Immature natural killer cell (primary cell): ENCODE results near the gene BRD1. TPM values are rescaled to one million over a fixed set of nuclear protein-coding genes. Genes with fewer than 3 reads are reported as not detected.

Experiments
- DNase-seq, 3 donors: peaks; one replicate each; pipeline ENCODE4 v3.0.0; 2022; ENCODE audit warnings: mixed read lengths in 1 of 3
- H3K27ac Mint-ChIP-seq, 6 donors: one replicate each; pipeline ENCODE4 v1.8.0; 2020; ENCODE audit warnings: mixed read lengths in 6 of 6, mild to moderate bottlenecking in 5 of 6, inconsistent platforms in 4 of 6, moderate library complexity in 3 of 6
- H3K27me3 Mint-ChIP-seq, 3 donors: one replicate each; pipeline ENCODE4 v1.8.0; 2020 to 2021; ENCODE audit warnings: low read depth in 3 of 3, mild to moderate bottlenecking in 3 of 3, mixed read lengths in 3 of 3, moderate library complexity in 3 of 3, inconsistent platforms in 1 of 3
- H3K36me3 Mint-ChIP-seq, 3 donors: one replicate each; pipeline ENCODE4 v1.8.0; 2020; ENCODE audit warnings: mixed read lengths in 3 of 3, inconsistent platforms in 2 of 3, mild to moderate bottlenecking in 2 of 3
- H3K4me1 Mint-ChIP-seq, 2 donors: one replicate each; pipeline ENCODE4 v1.8.0; 2020; ENCODE audit warnings: inconsistent platforms in 2 of 2, mild to moderate bottlenecking in 2 of 2, mixed read lengths in 2 of 2, moderate library complexity in 1 of 2
- H3K4me3 Mint-ChIP-seq, 5 donors: one replicate each; pipeline ENCODE4 v1.8.0; 2020; ENCODE audit warnings: mild to moderate bottlenecking in 5 of 5, mixed read lengths in 5 of 5, inconsistent platforms in 3 of 5, moderate library complexity in 3 of 5
- H3K9me3 Mint-ChIP-seq, 6 donors: one replicate each; pipeline ENCODE4 v1.8.0; 2020; ENCODE audit warnings: mild to moderate bottlenecking in 6 of 6, mixed read lengths in 6 of 6, inconsistent platforms in 4 of 6, moderate library complexity in 3 of 6
- polyA plus RNA-seq, 3 donors: library from polyadenylated mRNA; unstranded; fragments of 300-500 nt; fragmentation: Illumina TruSeq; gene quantifications; one replicate each; pipeline ENCODE4 v1.2.3, GENCODE V29; 2021

The BRD1 gene
- 1 to 10 TPM; 1.5 to 4.5 (median 2.1) TPM for polyA plus RNA-seq

DNA sequence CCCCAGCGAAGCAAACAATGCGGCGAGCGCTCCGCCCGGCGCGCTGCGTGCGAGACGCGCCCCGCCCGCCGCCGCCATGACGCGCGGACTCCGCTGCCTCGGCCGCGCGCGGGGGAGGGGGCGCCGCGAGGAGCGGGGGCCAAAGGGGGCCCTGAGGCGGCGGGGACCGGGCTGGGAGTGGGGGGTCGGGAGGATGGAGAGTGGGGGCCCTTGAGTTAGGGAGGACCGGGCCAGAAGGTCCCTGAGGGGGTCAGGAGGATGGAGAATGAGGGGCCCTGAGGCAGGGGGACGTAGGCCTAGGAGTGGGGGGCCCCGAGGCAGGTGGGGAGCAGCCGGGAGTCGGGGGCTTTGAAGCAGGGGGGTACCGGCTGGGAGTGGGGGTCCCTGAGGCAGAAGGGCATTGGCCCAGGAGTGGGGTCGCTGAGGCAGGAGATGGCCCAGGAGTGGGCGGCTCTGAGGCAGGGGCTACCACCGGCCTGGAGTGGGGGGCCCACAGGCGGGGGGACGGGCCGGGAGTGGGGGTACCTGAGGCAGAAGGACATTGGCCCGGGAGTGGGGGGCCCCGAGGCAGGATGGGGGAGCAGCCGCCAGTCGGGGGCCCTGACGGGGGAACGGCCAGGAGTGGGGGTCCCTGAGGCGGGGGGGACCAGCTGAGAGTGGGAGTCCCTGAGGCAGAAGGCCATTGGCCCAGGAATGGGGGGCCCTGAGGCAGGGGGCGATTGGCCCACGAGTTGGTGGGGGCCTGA, at the start of gene BRD1:
Gene BRD1 (minus strand): TSS at position 21 of the 746 bp plus-strand sequence. CDS start 3,556 bp downstream, outside the sequence.
- H3K4me1 Mint-ChIP-seq = peaks cover 30 to 35% of the 10 kb centered on the region in 2 donors
- DNase-seq = peak; percentile 60 to 67 (median 61)
- H3K27me3 Mint-ChIP-seq = peaks cover 9 to 23% (median 12%) of the 10 kb centered on the region in 3 donors
- peaks cover 8 to 13% (median 12%) of the 10 kb centered on the region in 3 donors for H3K36me3 Mint-ChIP-seq
- peak within 1 kb of the TSS; percentile 23 to 95 (median 88) for H3K27ac Mint-ChIP-seq
- H3K9me3 Mint-ChIP-seq = no peaks in the 10 kb centered on the region
- peak within 1 kb of the TSS; percentile 88 to 93 (median 90) for H3K4me3 Mint-ChIP-seq

DNA sequence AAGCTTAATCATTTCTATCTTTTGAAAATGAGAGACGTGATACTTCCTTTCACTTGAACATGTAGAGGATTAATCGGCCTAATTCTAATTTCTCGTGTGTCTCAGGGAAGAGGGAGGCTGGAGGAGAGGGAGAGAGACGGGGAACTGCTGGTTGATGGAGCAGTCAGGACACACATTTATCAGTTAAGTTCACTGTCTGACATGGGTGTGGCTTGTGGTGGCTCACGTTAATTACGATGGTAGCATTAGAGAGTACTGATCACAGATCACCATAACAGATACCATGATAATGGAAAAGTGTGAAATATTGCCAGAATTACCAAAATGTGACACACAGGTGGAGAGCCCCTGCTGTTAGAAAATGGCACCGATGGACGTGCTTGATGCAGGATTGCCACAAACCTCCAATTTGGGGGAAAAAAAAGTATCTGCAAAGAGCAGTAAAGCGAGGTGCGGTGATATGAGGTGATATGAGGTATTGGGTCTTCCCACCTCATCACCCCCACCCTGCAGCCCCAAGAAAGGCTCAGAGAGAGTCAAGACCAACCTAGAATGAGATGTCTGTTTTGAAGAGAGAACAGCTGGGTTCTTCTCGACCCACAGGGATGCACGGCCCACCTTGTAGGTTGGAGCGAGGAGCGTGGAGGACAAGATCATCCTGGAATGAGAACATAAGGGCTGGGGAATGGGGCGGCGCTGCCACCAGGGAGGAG, 45.7 kb upstream of the BRD1 start:
- H3K27ac Mint-ChIP-seq = peak overlapping the region; percentile 1 to 84 (median 60)
- peaks cover 7 to 21% (median 19%) of the 10 kb centered on the region in 3 donors for H3K36me3 Mint-ChIP-seq
- peaks cover 0 to 11% (median 5%) of the 10 kb centered on the region in 6 donors for H3K9me3 Mint-ChIP-seq
- peaks cover 41 to 56% of the 10 kb centered on the region in 2 donors for H3K4me1 Mint-ChIP-seq
- peaks cover 14 to 26% (median 26%) of the 10 kb centered on the region in 3 donors for H3K27me3 Mint-ChIP-seq
- no peak for DNase-seq
- H3K4me3 Mint-ChIP-seq = no peak overlapping the region

DNA sequence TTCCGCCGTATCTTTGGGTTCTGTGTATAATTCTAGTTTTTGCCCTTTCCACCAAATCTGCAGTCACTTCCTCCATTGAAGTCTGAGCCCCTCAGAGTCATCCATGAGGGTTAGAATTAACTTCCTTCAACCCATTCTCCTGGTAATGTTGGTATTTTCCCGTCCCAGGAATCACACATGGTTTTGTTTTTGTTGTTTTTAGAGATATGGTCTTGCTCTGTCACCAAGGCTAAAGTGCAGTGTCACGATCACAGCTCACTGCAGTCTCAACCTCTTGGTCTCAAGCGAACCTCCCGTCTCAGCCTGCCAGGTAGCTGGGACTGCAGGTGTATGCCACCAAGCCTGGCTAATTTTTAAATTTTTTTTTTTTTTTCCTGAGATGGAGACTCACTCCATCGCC, 44.7 kb upstream of the BRD1 start:
- H3K27me3 Mint-ChIP-seq = peaks cover 19 to 36% (median 35%) of the 10 kb centered on the region in 3 donors
- peaks cover 12 to 21% (median 19%) of the 10 kb centered on the region in 3 donors for H3K36me3 Mint-ChIP-seq
- peaks cover 51 to 66% of the 10 kb centered on the region in 2 donors for H3K4me1 Mint-ChIP-seq
- no peak for DNase-seq
- peak overlapping the region in 3 of 5 donors; percentile 11 to 23 (median 20) for H3K4me3 Mint-ChIP-seq
- peak overlapping the region in 5 of 6 donors; percentile 2 to 88 (median 54) for H3K27ac Mint-ChIP-seq
- H3K9me3 Mint-ChIP-seq = peaks cover 0 to 15% (median 7%) of the 10 kb centered on the region in 6 donors

DNA sequence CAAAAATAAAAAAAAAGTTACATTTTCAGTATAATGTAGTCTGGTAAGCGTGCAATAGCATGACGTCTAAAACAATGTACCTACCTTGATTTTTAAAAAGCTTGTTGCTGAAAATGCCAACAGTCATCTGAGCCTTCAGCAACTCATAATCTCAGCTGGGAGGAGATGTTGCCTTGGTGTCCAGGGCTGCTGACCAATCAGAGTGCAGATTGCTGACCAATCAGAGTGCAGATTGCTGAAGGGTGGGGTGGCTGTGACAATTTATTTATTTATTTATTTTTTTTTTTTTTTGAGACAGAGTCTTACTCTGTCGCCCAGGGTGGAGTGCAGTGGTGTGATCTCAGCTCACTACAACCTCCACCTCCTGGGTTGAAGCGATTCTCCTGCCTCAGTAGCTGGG, 43.8 kb upstream of the BRD1 start:
- H3K27me3 Mint-ChIP-seq = peaks cover 19 to 42% (median 41%) of the 10 kb centered on the region in 3 donors
- peaks cover 60 to 72% of the 10 kb centered on the region in 2 donors for H3K4me1 Mint-ChIP-seq
- peaks cover 13 to 27% (median 23%) of the 10 kb centered on the region in 3 donors for H3K36me3 Mint-ChIP-seq
- DNase-seq = no peak
- peak overlapping the region in 2 of 6 donors; percentile 88 to 92 for H3K27ac Mint-ChIP-seq
- no peak overlapping the region for H3K4me3 Mint-ChIP-seq
- peaks cover 4 to 20% (median 7%) of the 10 kb centered on the region in 6 donors for H3K9me3 Mint-ChIP-seq

DNA sequence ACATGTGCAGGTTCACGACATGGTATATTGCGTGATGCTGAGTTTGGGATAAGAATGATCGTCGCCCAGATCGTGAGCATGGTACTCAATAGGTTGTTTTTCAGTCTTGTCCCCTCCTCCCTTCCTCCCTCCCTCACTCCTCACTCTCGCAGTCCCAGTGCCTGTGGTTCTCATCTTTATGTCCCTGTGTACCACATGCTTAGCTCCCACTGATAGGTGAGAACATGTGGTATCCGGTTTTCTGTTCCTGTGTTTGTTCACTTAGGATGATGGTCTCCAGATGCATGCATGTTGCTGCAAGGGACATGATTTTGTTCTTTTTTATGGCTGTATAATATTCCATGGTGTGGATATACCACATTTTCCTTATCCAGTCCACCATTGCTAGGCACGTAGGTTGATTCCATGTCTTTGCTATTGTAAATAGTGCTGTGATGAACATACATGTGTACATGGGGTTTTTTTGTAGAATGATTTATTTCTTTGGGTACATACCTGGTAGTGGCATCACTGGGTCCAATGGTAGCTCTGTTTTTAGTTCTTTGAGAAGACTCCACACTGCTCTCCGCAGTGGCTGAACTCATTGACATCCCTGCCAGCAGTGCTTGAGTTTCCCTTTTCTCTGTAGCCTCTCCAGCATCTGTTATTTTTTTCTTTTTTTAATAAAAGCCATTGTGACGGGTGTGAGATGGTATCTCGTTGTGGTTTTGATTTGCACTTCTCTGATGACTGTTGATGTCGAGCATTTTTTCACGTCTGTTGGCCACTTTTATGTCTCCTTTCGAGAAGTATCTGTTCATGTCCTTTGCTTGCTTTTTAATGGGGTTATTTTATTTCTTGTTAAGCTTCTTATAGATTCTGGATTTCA, 42.4 kb upstream of the BRD1 start:
- Mint-ChIP-seq H3K36me3 (peaks cover 21 to 30% (median 29%) of the 10 kb centered on the region in 3 donors), H3K9me3 (peaks cover 7 to 29% (median 9%) of the 10 kb centered on the region in 6 donors), H3K4me1 (peaks cover 68 to 76% of the 10 kb centered on the region in 2 donors), H3K27ac (peak overlapping the region; percentile 84 to 99 (median 96)), H3K4me3 (peak overlapping the region; percentile 62 to 86 (median 74)), H3K27me3 (peaks cover 19 to 49% (median 44%) of the 10 kb centered on the region in 3 donors)
- peak; percentile 80 to 83 (median 83) for DNase-seq

DNA sequence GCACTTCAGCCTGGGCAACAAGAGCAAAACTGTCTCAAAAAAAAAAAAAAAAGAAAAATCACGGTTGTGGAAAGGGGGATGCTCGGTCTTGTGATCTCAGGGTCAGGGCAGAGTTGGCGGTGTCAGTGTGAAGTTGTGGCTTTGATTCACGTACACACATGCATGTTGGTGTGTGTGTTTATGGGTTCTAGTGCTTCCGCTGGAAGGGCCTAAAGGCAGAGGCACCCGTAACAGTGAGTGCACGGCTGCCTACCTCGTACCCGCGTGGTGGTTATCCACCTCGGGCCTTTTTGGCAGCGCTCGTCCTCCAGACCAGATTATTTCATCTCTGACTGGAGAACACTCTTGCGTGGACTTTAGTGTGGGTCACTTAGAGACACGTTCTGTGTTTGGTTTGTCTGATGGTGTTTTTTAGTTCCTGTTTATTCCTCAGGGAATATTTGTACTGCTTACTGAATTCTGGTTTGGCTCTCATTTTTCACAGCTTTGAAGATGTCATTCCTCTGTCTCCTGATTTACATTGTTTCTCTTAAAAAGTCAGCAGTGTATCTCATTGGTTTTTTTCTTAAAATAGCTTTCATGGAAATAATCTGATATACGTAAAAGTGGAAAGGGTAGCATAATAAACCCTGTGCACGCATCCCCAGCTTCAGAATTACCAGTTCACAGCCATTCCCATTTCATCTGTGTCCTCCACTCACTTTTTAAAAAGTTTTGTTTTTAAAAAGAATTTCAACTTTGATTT, 41.6 kb upstream of the BRD1 start:
- peak overlapping the region; percentile 84 to 99 (median 96) for H3K27ac Mint-ChIP-seq
- H3K9me3 Mint-ChIP-seq = peaks cover 7 to 29% (median 9%) of the 10 kb centered on the region in 6 donors
- peaks cover 21 to 29% (median 27%) of the 10 kb centered on the region in 3 donors for H3K36me3 Mint-ChIP-seq
- peaks cover 19 to 49% (median 45%) of the 10 kb centered on the region in 3 donors for H3K27me3 Mint-ChIP-seq
- peaks cover 69 to 77% of the 10 kb centered on the region in 2 donors for H3K4me1 Mint-ChIP-seq
- DNase-seq = peak; percentile 81 to 83 (median 82)
- H3K4me3 Mint-ChIP-seq = peak overlapping the region; percentile 62 to 86 (median 74)

DNA sequence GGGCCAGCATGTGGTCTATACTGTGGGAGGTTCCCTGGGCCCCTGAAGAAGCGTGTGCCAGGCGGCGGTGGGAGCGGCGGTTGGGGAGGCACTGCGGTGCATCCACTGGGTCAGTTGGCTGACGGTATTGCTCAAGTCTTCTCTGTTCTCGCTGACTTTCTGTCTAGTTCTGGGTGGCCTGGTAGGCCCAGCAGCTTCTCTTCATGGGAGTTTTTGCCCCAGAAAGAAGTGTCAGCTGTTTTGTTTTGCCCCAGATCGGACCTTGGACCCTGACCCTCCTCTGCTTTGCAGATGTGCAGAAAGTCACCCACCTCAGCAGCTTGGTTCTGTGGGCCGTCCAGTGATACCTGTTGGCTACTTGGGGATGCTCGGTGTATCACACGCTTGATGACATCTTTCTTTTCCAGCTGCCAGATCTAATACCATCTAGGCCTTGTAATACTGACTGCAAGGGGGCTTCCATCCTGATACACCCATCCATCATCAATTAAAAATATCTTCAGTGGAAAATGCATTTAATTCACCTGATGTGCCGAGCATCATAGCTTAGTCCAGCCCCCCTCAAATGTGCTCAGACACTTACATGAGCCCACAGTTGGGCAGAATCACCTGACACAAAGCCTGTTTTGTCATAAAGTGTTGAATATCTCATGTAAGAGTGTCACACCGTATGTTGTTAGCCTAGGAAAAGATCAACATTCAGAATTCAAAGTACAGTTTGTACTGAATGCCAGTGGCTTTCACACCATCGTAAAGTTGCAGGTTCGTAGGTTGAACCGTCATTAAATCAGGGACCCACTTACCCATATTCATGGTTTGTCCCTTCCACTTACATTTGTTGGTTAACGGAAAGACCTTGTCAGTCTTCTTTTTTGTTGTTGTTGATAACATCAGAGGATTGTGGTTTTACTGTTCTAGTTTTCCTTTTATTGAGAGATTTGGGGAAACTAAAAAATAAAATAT, 39.9 kb upstream of the BRD1 start:
- peaks cover 19 to 49% (median 43%) of the 10 kb centered on the region in 3 donors for H3K27me3 Mint-ChIP-seq
- H3K27ac Mint-ChIP-seq = peak overlapping the region; percentile 89 to 99 (median 96)
- peak overlapping the region; percentile 75 to 86 (median 80) for H3K4me3 Mint-ChIP-seq
- H3K4me1 Mint-ChIP-seq = peaks cover 66 to 74% of the 10 kb centered on the region in 2 donors
- DNase-seq = peak; percentile 74 to 85 (median 84)
- peaks cover 21 to 26% (median 23%) of the 10 kb centered on the region in 3 donors for H3K36me3 Mint-ChIP-seq
- peaks cover 7 to 29% (median 9%) of the 10 kb centered on the region in 6 donors for H3K9me3 Mint-ChIP-seq

DNA sequence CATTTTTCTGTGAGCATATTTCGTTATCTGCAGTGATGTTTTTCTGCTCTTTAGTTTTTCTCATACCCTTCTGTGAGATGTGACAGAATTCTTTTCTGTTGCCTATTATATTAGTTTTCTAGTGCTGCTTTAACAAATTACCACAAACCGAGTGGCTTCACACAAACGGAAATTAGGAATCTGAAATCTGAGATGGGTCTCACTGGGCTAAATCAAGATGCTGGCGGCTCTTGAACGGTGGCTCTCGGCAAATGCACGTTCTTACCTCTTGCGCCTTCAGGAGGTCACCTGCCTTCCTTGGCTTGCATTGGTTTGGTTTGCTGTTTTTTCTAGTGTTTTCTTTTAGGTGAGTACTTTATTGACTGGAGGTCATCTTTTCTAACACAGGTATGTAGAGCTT, 39.0 kb upstream of the BRD1 start:
- peak overlapping the region; percentile 75 to 86 (median 80) for H3K4me3 Mint-ChIP-seq
- H3K4me1 Mint-ChIP-seq = peaks cover 64 to 73% of the 10 kb centered on the region in 2 donors
- peaks cover 21 to 26% (median 23%) of the 10 kb centered on the region in 3 donors for H3K36me3 Mint-ChIP-seq
- H3K27ac Mint-ChIP-seq = peak overlapping the region; percentile 79 to 99 (median 96)
- peak in 2 of 3 donors; percentile 36 to 39 for DNase-seq
- peaks cover 7 to 29% (median 9%) of the 10 kb centered on the region in 6 donors for H3K9me3 Mint-ChIP-seq
- peaks cover 19 to 49% (median 45%) of the 10 kb centered on the region in 3 donors for H3K27me3 Mint-ChIP-seq

DNA sequence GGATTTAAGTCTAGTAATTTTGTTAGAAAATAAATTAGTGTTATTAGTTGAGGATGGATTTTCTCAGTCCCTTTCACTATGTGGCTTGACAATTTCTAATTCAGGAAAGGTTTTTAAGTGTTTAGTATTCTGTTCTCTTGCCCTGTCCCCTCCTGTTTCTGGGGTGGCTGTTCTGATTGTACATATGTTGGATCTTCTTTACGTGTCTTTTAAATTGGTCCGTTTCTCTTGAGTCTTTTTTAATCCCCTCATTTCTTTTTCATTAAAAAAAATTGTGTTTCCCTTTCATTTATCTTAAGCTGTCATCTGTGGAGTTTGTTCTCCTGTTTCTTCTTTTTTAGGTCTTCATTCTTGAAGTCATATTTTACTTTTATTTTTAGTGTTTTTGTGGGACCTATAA, 38.5 kb upstream of the BRD1 start:
- DNase-seq = no peak
- Mint-ChIP-seq H3K4me3 (peak overlapping the region in 4 of 5 donors; percentile 75 to 86 (median 78)), H3K4me1 (peaks cover 65 to 73% of the 10 kb centered on the region in 2 donors), H3K27me3 (peaks cover 19 to 49% (median 45%) of the 10 kb centered on the region in 3 donors), H3K27ac (peak overlapping the region in 5 of 6 donors; percentile 92 to 99 (median 96)), H3K9me3 (peaks cover 7 to 29% (median 9%) of the 10 kb centered on the region in 6 donors), H3K36me3 (peaks cover 21 to 26% (median 23%) of the 10 kb centered on the region in 3 donors)

DNA sequence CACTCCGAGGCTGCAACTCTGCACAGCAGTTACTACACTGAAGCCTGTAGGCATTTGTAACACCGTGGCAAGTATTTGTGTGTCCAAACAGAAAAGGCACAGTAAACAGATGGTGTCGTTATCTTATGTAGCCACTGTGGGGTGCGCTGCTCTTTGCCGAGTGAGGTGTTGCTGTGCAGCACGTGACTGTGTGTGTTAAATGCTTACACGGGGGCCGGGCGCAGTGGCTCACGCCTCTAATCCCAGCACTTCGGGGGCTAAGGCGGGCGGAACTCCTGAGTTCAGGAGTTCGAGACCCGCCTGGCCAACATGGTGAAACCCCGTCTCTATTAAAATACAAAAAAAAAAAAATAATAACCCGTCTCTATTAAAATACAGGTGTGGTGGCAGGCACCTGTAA, 37.5 kb upstream of the BRD1 start:
- Mint-ChIP-seq H3K4me1 (peaks cover 59 to 66% of the 10 kb centered on the region in 2 donors), H3K27ac (no peak overlapping the region), H3K9me3 (peaks cover 5 to 26% (median 9%) of the 10 kb centered on the region in 6 donors), H3K36me3 (peaks cover 19 to 24% (median 21%) of the 10 kb centered on the region in 3 donors), H3K4me3 (no peak overlapping the region), H3K27me3 (peaks cover 16 to 43% (median 39%) of the 10 kb centered on the region in 3 donors)
- no peak for DNase-seq

DNA sequence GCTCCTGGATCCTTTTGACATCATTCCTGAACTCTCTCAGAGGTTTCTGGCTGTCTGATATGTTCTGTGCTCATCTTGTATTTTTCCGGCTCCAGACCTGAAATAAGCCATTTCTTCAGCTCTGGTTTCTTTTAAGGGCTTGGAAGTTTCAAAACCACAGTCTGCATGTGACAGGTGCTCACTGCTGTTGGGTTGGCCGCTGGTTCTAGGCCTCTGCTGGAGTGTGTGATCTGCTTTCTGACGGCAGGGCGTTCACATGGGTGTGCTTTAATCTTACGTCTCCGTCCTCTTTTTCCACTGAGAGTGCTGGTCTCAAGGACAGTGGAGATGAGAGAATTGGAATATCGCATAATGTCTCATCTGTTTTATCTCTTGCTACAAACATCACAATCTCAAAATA, 36.3 kb upstream of the BRD1 start:
- Mint-ChIP-seq H3K36me3 (peaks cover 14 to 21% (median 19%) of the 10 kb centered on the region in 3 donors), H3K27me3 (peaks cover 8 to 31% (median 27%) of the 10 kb centered on the region in 3 donors), H3K4me1 (peaks cover 49 to 57% of the 10 kb centered on the region in 2 donors), H3K27ac (peak overlapping the region in 5 of 6 donors; percentile 4 to 74 (median 48)), H3K4me3 (no peak overlapping the region), H3K9me3 (peaks cover 3 to 18% (median 5%) of the 10 kb centered on the region in 6 donors)
- DNase-seq = no peak
